HepG2 (cell line): ENCODE results near the gene PAXX. TPM values are rescaled to one million over a fixed set of nuclear protein-coding genes. Genes with fewer than 3 reads are reported as not detected.

Experiments used
- ATAC-seq: fragments of 200-7000 bp; cut with Tn5 transposase; 3 replicates; pipeline ENCODE4 v1.9.1; 2020; ENCODE audit warnings: mild to moderate bottlenecking, moderate library complexity
- BruUV-seq: library from RNA; stranded (reverse); fragments of 400-500 nt; replicated peaks from 2 replicates; lab custom pipeline; 2021; lab: Mats Ljungman, UMichigan
- CTCF ChIA-PET: fragments of 300-600 bp; formaldehyde crosslinking; extraction: SDS; loops from one replicate; lab custom pipeline; 2021; ENCODE audit warnings: low total read pairs, inconsistent platforms, low intra/inter-chr PET ratio; lab: Yijun Ruan, JAX
- POLR2A ChIA-PET: fragments of 350-600 bp; sonication (Branson Sonifier 250); formaldehyde crosslinking; loops from one replicate; lab custom pipeline; 2020; ENCODE audit warnings: antibody characterized with exemption, inconsistent platforms; lab: Yijun Ruan, JAX
- DNase-seq: peaks from one replicate; pipeline ENCODE4 v3.0.0-alpha.2; 2015; ENCODE audit warnings: low spot score
- FAIRE-seq: peaks from 3 replicates; lab custom pipeline; 2011; peaks lifted over from hg19 to GRCh38; lab: Jason Lieb, UNC
- H2AFZ ChIP-seq: one replicate; pipeline ENCODE4 v1.6.1; 2011; ENCODE audit warnings: low read length, inconsistent platforms
- H3K27ac ChIP-seq: fragments of 300-600 bp; 3 replicates; pipeline ENCODE4 v1.8.0; 2011; ENCODE audit warnings: mixed run types, mild to moderate bottlenecking, mixed read lengths, low read length, inconsistent platforms; ENCODE audit not compliant: insufficient read depth; ENCODE audit errors: extremely low read length
- H3K27me3 ChIP-seq, 2 experiments: fragments of 200-600 bp in 1 of 2; 2 replicates in 1 of 2; 3 replicates in 1 of 2; pipeline versions ENCODE4 v1.6.0 to v1.8.0; 2011; ENCODE audit warnings: low read length in 2 of 2, mild to moderate bottlenecking in 2 of 2, moderate library complexity in 2 of 2, inconsistent platforms in 1 of 2; ENCODE audit not compliant: insufficient read depth in 2 of 2, control insufficient read depth in 1 of 2
- H3K36me3 ChIP-seq, 2 experiments: fragments of 200-600 bp in 1 of 2; replicated peaks in 1 of 2; 2 replicates in 1 of 2; 3 replicates in 1 of 2; pipeline versions ENCODE4 v1.5.1 to v1.8.0; 2011; ENCODE audit warnings: low read length in 2 of 2, inconsistent platforms in 1 of 2; ENCODE audit not compliant: insufficient read depth in 2 of 2, control insufficient read depth in 1 of 2
- H3K4me1 ChIP-seq: 2 replicates; pipeline ENCODE4 v1.5.1; 2012; ENCODE audit warnings: low read length, inconsistent platforms; ENCODE audit not compliant: insufficient read depth
- H3K4me2 ChIP-seq: 2 replicates; pipeline ENCODE4 v1.6.0; 2011; ENCODE audit warnings: low read depth, low read length, inconsistent platforms
- H3K4me3 ChIP-seq, 3 experiments: fragments of 200-600 bp in 1 of 3; sonication (generic), shearing (Covaris generic) in 1 of 3; replicated peaks in 1 of 3; 2 replicates each; pipeline ENCODE4 v1.5.1; 2011 to 2016; ENCODE audit warnings: low read length in 3 of 3, inconsistent platforms in 2 of 3, low read depth in 2 of 3, mild to moderate bottlenecking in 2 of 3, control low read depth in 1 of 3, mixed read lengths in 1 of 3; ENCODE audit not compliant: insufficient read depth in 1 of 3
- H3K79me2 ChIP-seq: one replicate; pipeline ENCODE4 v1.6.1; 2011; ENCODE audit warnings: low read length, inconsistent platforms; ENCODE audit not compliant: insufficient read depth
- H3K9ac ChIP-seq: 2 replicates; pipeline ENCODE4 v1.6.0; 2011; ENCODE audit warnings: mild to moderate bottlenecking, low read depth, low read length, inconsistent platforms; ENCODE audit not compliant: insufficient read depth
- H3K9me3 ChIP-seq: 2 replicates; pipeline ENCODE4 v1.5.1; 2012; ENCODE audit warnings: mild to moderate bottlenecking, low read length
- H4K20me1 ChIP-seq: 2 replicates; pipeline ENCODE4 v1.6.0; 2011; ENCODE audit warnings: inconsistent platforms, mild to moderate bottlenecking, low read length, moderate library complexity; ENCODE audit not compliant: insufficient read depth
- HNRNPL ChIP-seq: fragments of 200-400 bp; formaldehyde crosslinking; IDR thresholded peaks from 2 replicates; pipeline ENCODE4 v1.6.1; 2017; ENCODE audit warnings: mild to moderate bottlenecking, low read depth, low read length
- MIXL1 ChIP-seq: IDR thresholded peaks from 2 replicates; pipeline ENCODE4 v1.6.1; 2016
- NR2F6 ChIP-seq, 2 experiments: IDR thresholded peaks; 2 replicates each; pipeline ENCODE4 v1.6.1; 2016; ENCODE audit warnings: antibody characterized with exemption in 1 of 2, mild to moderate bottlenecking in 1 of 2
- REPIN1 ChIP-seq: sonication (generic); formaldehyde crosslinking; IDR thresholded peaks from 2 replicates; pipeline ENCODE4 v1.8.0; 2022; ENCODE audit warnings: missing genetic modification reagents, low read depth, mild to moderate bottlenecking, borderline replicate concordance
- ZBTB33 ChIP-seq: sonication (generic); formaldehyde crosslinking; IDR thresholded peaks from 2 replicates; pipeline ENCODE4 v1.4.0; 2020; ENCODE audit warnings: missing genetic modification reagents
- ZNF275 ChIP-seq: sonication (generic); formaldehyde crosslinking; IDR thresholded peaks from 2 replicates; pipeline ENCODE4 v1.8.0; 2022; ENCODE audit warnings: missing genetic modification reagents, mild to moderate bottlenecking, inconsistent platforms, borderline replicate concordance
- ZNF382 ChIP-seq: sonication (generic); formaldehyde crosslinking; IDR thresholded peaks from 2 replicates; pipeline ENCODE4 v1.5.0; 2020; ENCODE audit warnings: missing genetic modification reagents, mild to moderate bottlenecking, borderline replicate concordance
- ZSCAN25 ChIP-seq: sonication (generic); formaldehyde crosslinking; IDR thresholded peaks from 2 replicates; pipeline ENCODE4 v1.8.0; 2022; ENCODE audit warnings: mild to moderate bottlenecking, missing genetic modification reagents
- WGBS: methylation state at CpG from one replicate; pipeline ENCODE4 v1.1.6; 2017; ENCODE audit warnings: low lambda C conversion rate; 5-methylcytosine and 5-hydroxymethylcytosine counted together
- in situ Hi-C: cut with HindIII; loops from 2 replicates; pipeline ENCODE4 v1.10.0; 2017; ENCODE audit warnings: low pct_unique_long_range_greater_than_20kb; ENCODE audit not compliant: extremely low pct_ligation_motif_present
- intact Hi-C: fragments of 100-400 bp; cut with micrococcal nuclease; formaldehyde crosslinking; loops from one replicate; pipeline ENCODE4 v1.10.0; 2022; ENCODE audit not compliant: unreplicated experiment
- polyA plus RNA-seq, 8 experiments: library from polyadenylated mRNA; depleted of rRNA in 3 of 8; stranded (reverse) in 7 of 8; unstranded in 1 of 8; fragments of >200 nt; fragmentation: Illumina TruSeq in 4 of 8; extraction: Trizol in 4 of 8; gene quantifications; 2 replicates each; pipeline versions ENCODE4 v1.2.1 to v1.2.3, GENCODE V29; 2011 to 2016; ENCODE audit warnings: low read depth in 4 of 8, missing spikeins in 1 of 8, mixed read lengths in 1 of 8; ENCODE audit not compliant: insufficient read depth in 1 of 8
- total RNA-seq, 5 experiments: library from RNA; depleted of rRNA; stranded (reverse); fragments of >200 nt; fragmentation: Illumina TruSeq; extraction: Trizol; gene quantifications; 2 replicates each; pipeline ENCODE4 v1.2.3, GENCODE V29; 2016; ENCODE audit warnings: low read depth in 1 of 5
- TF ChIP-seq, protein P1 (sequence below): sonication (generic); formaldehyde crosslinking; IDR thresholded peaks from 2 replicates; pipeline ENCODE4 v1.5.1; 2020; ENCODE audit warnings: mild to moderate bottlenecking, missing genetic modification reagents, moderate library complexity
- TF ChIP-seq, protein P2 (sequence below): sonication (generic); formaldehyde crosslinking; IDR thresholded peaks from 2 replicates; pipeline ENCODE4 v1.4.0; 2020; ENCODE audit warnings: mild to moderate bottlenecking, low read depth, missing genetic modification reagents
- TF ChIP-seq, protein P3 (sequence below): sonication (generic); formaldehyde crosslinking; IDR thresholded peaks from 2 replicates; pipeline ENCODE4 v1.9.0; 2022; ENCODE audit warnings: low read depth, missing genetic modification reagents

PAXX gene
- total and polyA plus RNA-seq, 2 of the 13 experiments (the other 11 are each of a cell fraction or from before 2014, with no cell fraction given) = 14.0 to 31.9 TPM

GRCh38 chr9:137030538-137031527 is 38.6 kb downstream of the PAXX start:
- CTCF ChIA-PET = no interaction called here
- peak overlapping the region in 1 of 3 experiments; percentile 35; a peak in 1 of 6 replicates for H3K4me3 ChIP-seq
- no peaks in the 10 kb centered on the region for H3K9me3 ChIP-seq
- no TSS peak for BruUV-seq
- intact Hi-C loops = no loop called here
- no peak overlapping the region for H3K27ac ChIP-seq
- no peak for DNase-seq
- H3K27me3 ChIP-seq = peaks cover 0 to 19% of the 10 kb centered on the region in 2 experiments; a peak in 2 of 5 replicates
- ATAC-seq = no peak
- in situ Hi-C loops = loop anchor here (5.0 to 10.0 kb wide), 2 partner anchors 84 to 186 kb away; partner anchors contain the start of genes AJM1, C8G and PHPT1
- H3K4me2 ChIP-seq = peak overlapping the region; percentile 95
- no peak for FAIRE-seq
- H2AFZ ChIP-seq = no peak overlapping the region
- no peaks in the 10 kb centered on the region for H3K36me3 ChIP-seq
- H3K4me1 ChIP-seq = peaks cover 83% of the 10 kb centered on the region
- 58% methylated on average over 16 of the region's 65 CpGs for WGBS
- no peaks in the 10 kb centered on the region for H4K20me1 ChIP-seq
- no peaks in the 10 kb centered on the region for H3K79me2 ChIP-seq
- POLR2A ChIA-PET = no interaction called here
- no peak overlapping the region for H3K9ac ChIP-seq
- TF ChIP-seq MIXL1 (CRISPR knock-in tag) = no peak
- peak; percentile 84 for TF ChIP-seq ZSCAN25 (CRISPR knock-in tag)
- TF ChIP-seq, protein P1, sequence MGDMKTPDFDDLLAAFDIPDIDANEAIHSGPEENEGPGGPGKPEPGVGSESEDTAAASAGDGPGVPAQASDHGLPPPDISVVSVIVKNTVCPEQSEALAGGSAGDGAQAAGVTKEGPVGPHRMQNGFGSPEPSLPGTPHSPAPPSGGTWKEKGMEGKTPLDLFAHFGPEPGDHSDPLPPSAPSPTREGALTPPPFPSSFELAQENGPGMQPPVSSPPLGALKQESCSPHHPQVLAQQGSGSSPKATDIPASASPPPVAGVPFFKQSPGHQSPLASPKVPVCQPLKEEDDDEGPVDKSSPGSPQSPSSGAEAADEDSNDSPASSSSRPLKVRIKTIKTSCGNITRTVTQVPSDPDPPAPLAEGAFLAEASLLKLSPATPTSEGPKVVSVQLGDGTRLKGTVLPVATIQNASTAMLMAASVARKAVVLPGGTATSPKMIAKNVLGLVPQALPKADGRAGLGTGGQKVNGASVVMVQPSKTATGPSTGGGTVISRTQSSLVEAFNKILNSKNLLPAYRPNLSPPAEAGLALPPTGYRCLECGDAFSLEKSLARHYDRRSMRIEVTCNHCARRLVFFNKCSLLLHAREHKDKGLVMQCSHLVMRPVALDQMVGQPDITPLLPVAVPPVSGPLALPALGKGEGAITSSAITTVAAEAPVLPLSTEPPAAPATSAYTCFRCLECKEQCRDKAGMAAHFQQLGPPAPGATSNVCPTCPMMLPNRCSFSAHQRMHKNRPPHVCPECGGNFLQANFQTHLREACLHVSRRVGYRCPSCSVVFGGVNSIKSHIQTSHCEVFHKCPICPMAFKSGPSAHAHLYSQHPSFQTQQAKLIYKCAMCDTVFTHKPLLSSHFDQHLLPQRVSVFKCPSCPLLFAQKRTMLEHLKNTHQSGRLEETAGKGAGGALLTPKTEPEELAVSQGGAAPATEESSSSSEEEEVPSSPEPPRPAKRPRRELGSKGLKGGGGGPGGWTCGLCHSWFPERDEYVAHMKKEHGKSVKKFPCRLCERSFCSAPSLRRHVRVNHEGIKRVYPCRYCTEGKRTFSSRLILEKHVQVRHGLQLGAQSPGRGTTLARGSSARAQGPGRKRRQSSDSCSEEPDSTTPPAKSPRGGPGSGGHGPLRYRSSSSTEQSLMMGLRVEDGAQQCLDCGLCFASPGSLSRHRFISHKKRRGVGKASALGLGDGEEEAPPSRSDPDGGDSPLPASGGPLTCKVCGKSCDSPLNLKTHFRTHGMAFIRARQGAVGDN (CRISPR knock-in tag) = peak; percentile 44
- no peak for TF ChIP-seq NR2F6 (IDR thresholded peaks at IDR 0.05)
- peak; percentile 28; the same call in 1 of the 2 replicates for TF ChIP-seq NR2F6 (CRISPR knock-in tag; IDR thresholded peaks at IDR 0.05)
- TF ChIP-seq, protein P2, sequence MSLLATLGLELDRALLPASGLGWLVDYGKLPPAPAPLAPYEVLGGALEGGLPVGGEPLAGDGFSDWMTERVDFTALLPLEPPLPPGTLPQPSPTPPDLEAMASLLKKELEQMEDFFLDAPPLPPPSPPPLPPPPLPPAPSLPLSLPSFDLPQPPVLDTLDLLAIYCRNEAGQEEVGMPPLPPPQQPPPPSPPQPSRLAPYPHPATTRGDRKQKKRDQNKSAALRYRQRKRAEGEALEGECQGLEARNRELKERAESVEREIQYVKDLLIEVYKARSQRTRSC (CRISPR knock-in tag) = no peak
- TF ChIP-seq ZNF382 (CRISPR knock-in tag) = no peak
- peak; percentile 88 for TF ChIP-seq HNRNPL
- TF ChIP-seq, protein P3, sequence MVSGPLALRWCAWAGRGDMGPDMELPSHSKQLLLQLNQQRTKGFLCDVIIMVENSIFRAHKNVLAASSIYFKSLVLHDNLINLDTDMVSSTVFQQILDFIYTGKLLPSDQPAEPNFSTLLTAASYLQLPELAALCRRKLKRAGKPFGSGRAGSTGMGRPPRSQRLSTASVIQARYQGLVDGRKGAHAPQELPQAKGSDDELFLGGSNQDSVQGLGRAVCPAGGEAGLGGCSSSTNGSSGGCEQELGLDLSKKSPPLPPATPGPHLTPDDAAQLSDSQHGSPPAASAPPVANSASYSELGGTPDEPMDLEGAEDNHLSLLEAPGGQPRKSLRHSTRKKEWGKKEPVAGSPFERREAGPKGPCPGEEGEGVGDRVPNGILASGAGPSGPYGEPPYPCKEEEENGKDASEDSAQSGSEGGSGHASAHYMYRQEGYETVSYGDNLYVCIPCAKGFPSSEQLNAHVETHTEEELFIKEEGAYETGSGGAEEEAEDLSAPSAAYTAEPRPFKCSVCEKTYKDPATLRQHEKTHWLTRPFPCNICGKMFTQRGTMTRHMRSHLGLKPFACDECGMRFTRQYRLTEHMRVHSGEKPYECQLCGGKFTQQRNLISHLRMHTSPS (CRISPR knock-in tag) = peak; percentile 88
- TF ChIP-seq ZBTB33 (CRISPR knock-in tag) = peak; percentile 46; the same call in 1 of the 2 replicates
- no peak for TF ChIP-seq REPIN1
- no peak for TF ChIP-seq ZNF275 (CRISPR knock-in tag)
